GM19025 (cell line): ENCODE results near the gene NR4A1.

ENCODE experiments used
- ATAC-seq: cut with Tn5 transposase; IDR thresholded peaks from one replicate; pipeline ENCODE4 v1.9.1; 2021; ENCODE audit warnings: mild to moderate bottlenecking, low read depth, moderate library complexity; ENCODE audit not compliant: unreplicated experiment

The NR4A1 gene

GRCh38 chr12:52050758-52051541, at the start of gene NR4A1:
TSS of gene NR4A1 (plus strand) at chr12:52051442. CDS start at chr12:52054329, 2,887 bp downstream.
- ATAC-seq, result peak; percentile 81

- ATAC-seq, result no peak
Measured at GRCh38 chr12:52003016-52003550, 48.2 kb upstream of the NR4A1 start.

- ATAC-seq, result no peak
Measured at GRCh38 chr12:52003591-52003990, 47.7 kb upstream of the NR4A1 start.

GRCh38 chr12:52004042-52004648, 47.1 kb upstream of the NR4A1 start:
- no peak for ATAC-seq

GRCh38 chr12:52005218-52005902, 45.9 kb upstream of the NR4A1 start:
- ATAC-seq, result no peak

DNA sequence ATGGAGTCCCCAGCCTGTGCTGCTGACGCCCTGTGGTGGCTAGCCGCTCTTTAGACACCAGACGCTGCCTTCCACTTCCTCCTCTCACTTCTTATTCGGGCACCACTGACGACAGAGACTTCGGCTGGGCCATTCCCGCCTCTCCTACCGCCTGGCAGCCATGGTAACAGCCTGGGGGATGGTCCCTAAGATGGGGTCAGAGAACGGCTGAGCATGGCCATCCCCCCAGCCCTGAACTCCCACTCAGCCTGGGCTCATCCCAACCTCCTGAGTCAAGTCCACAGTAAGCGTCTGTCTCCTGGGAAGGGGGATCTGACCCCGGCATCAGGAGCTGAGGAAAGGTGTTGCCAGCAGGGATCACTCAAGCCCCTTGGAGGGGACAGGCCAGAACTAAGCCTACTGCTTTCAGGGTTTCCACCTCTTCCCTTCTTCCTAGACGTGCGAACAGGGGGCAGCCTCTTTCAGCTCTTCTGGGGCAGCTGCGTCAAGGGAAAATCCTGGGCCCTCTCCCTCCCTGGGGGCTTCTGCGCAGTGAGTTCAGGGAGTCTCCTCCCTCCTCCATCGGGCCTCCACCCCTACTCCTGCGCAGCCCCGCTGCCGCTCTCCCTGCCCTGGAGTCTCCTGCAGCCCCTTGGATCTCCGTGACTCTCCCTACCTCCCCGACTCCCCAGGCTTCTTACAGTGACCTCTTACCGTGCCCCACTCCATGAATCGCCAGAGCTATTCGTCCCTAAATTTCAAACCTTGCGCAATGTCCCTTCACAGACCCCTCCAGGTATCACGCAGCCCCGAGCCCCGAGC, 45.1 kb upstream of the NR4A1 start:
- ATAC-seq, result peak; percentile 59

DNA sequence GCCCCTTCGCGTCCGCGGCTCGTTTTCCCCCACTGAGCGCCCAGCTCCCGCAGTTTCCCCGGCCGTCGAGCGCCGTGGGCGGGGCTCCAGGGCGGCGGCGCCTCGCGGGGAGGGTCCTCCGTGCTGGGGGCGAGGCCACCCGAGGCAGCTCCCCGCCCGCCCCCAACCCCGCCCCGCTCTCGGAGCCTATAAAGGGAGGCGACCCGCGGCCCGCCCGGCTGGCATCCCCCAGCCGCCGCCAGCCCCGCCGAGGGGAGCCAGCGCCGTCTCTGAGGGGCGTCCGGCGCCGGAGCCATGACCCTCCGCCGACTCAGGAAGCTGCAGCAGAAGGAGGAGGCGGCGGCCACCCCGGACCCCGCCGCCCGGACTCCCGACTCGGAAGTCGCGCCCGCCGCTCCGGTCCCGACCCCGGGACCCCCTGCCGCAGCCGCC, 44.5 kb upstream of the NR4A1 start, which contains the start of gene TAMALIN:
TSS of gene TAMALIN (plus strand) at position 221 of the 432 bp plus-strand sequence. CDS start at position 295, 74 bp downstream.
- ATAC-seq, result no peak

DNA sequence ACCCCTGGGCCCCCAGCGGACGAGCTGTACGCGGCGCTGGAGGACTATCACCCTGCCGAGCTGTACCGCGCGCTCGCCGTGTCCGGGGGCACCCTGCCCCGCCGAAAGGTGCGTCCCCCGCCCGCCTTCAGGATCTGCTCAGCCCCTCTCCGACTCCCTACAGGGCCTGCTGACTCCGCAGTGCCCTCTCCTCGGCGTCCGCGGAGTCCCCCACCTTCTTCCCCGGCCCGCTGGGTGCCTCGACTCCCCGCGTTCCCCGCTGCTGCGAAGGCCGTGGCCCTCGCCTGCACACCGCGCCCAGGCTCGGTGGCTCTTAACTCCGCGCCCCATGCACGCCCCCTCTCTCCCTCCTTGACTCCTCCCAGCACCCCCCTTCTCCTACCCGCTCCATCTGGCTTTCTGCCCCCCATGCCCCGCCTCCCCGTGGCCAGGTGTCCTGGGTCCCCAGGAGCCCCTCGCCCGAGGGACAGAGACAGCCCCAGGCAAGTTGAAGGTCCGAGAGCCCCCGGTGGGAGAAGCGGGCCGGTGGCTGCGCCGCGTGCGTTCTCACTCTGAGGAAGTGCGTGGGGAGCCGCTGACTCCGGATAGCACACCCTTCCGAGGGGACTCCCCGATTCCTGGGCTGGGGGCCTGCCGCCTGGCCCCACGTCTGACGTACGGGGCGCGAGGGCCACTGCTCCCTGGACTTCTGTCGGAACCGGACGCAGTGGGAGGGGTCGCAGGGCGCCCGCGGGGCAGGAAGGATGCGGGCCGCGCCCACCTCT, 43.9 kb upstream of the NR4A1 start:
- ATAC-seq, result no peak

- ATAC-seq, result no peak
Measured at GRCh38 chr12:52007982-52008510, 43.2 kb upstream of the NR4A1 start.

- ATAC-seq, result no peak
Measured at GRCh38 chr12:52009081-52009751, 42.0 kb upstream of the NR4A1 start.

DNA sequence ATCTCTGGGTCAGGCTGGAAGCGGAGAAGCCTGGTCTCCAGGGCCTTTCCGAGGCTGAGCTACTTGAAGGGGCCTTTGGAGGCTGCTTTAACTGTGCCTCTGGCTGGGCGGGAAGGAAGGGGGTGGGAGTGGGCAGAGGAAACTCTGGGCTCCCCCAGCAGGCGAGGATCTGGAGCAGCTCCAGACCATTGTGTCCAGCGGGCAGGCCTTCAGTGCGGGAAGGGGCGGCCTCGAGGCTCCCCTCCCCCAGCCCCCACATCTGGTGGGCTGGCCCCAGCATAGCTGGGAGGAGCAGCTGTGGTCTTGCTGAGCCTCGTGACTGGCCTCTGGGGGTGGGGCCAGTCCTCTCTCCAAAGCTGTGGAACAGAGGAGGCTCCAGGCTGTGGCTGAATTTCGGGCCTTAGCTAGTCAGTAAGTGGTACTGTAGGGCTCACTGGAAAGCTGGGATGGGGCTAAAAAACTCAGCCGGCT, 41.1 kb upstream of the NR4A1 start:
- no peak for ATAC-seq

- ATAC-seq, result no peak
Measured at GRCh38 chr12:52010692-52011601, 40.3 kb upstream of the NR4A1 start.

- ATAC-seq, result no peak
Measured at GRCh38 chr12:52011602-52012214, 39.5 kb upstream of the NR4A1 start.

DNA sequence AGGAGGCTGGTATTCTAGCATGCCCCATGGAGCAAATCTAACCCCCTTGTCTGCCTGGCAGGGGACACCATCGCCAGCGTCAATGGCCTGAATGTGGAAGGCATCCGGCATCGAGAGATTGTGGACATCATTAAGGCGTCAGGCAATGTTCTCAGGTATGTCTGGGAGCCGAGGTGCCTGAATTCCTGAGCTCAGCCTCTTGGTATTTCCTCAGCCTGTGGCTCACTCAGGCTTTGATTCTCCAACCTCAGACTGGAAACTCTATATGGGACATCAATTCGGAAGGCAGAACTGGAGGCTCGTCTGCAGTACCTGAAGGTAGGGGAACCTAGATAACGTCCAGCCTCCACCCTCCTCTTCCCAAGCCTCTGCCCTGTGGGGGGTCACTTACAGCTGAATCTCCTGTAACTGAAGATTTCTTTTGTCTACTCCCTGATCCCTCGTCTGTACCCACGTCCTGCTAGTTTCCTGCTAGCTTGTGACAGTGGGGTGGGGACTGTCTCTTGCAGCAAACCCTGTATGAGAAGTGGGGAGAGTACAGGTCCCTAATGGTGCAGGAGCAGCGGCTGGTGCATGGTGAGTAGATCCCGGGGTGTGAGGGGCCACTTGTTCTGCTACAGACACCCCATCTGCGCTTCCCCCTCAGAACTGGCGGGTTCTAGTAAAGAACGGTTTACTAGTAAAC, 37.5 kb upstream of the NR4A1 start:
- no peak for ATAC-seq

GRCh38 chr12:52014567-52015530, 36.4 kb upstream of the NR4A1 start:
- ATAC-seq, result no peak
